HepG2 (cell line): ENCODE measurements around the gene TMEM63B. TPM values are rescaled to one million over a fixed set of nuclear protein-coding genes. Genes with fewer than 3 reads are reported as not detected.

Source experiments
- ADNP ChIP-seq: sonication (generic); formaldehyde crosslinking; IDR thresholded peaks from 2 replicates; pipeline ENCODE4 v1.4.0; 2020; ENCODE audit warnings: missing genetic modification reagents
- ATAD3A ChIP-seq: sonication (generic); formaldehyde crosslinking; IDR thresholded peaks from 2 replicates; pipeline ENCODE4 v1.4.0; 2020; ENCODE audit warnings: missing genetic modification reagents
- CENPT ChIP-seq: sonication (generic); formaldehyde crosslinking; IDR thresholded peaks from 2 replicates; pipeline ENCODE4 v1.8.0; 2022; ENCODE audit warnings: low read depth, mild to moderate bottlenecking, moderate library complexity, missing genetic modification reagents
- DNMT1 ChIP-seq: sonication (generic); formaldehyde crosslinking; IDR thresholded peaks from 2 replicates; pipeline ENCODE4 v1.5.1; 2020; ENCODE audit warnings: mild to moderate bottlenecking, missing genetic modification reagents
- HINFP ChIP-seq: sonication (generic); formaldehyde crosslinking; IDR thresholded peaks from 2 replicates; pipeline ENCODE4 v1.4.0; 2020; ENCODE audit warnings: low read depth, mild to moderate bottlenecking, missing genetic modification reagents
- NONO ChIP-seq, 2 experiments: fragments of 450-650 bp in 1 of 2; sonication (generic) in 1 of 2; formaldehyde crosslinking in 1 of 2; IDR thresholded peaks in 1 of 2; conservative IDR thresholded peaks in 1 of 2; 2 replicates each; pipeline versions ENCODE4 v1.6.1 to v1.8.0; 2017 to 2022; ENCODE audit warnings: mild to moderate bottlenecking in 1 of 2, missing genetic modification reagents in 1 of 2, moderate library complexity in 1 of 2
- PATZ1 ChIP-seq: sonication (generic); formaldehyde crosslinking; IDR thresholded peaks from 2 replicates; pipeline ENCODE4 v1.4.0; 2020; ENCODE audit warnings: missing genetic modification reagents
- RFX3 ChIP-seq: IDR thresholded peaks from 2 replicates; pipeline ENCODE4 v1.6.1; 2016; ENCODE audit warnings: missing biosample characterization, missing genetic modification reagents
- SRY ChIP-seq: sonication (generic); formaldehyde crosslinking; IDR thresholded peaks from 2 replicates; pipeline ENCODE4 v1.8.0; 2022; ENCODE audit warnings: mild to moderate bottlenecking, missing genetic modification reagents
- ZBTB25 ChIP-seq: IDR thresholded peaks from 2 replicates; pipeline ENCODE4 v1.6.1; 2018; ENCODE audit warnings: missing genetic modification reagents
- ZBTB3 ChIP-seq: sonication (generic); formaldehyde crosslinking; IDR thresholded peaks from 2 replicates; pipeline ENCODE4 v1.4.0; 2020; ENCODE audit warnings: low read depth, mild to moderate bottlenecking, moderate library complexity, missing genetic modification reagents, borderline replicate concordance
- ZBTB33 ChIP-seq: sonication (generic); formaldehyde crosslinking; IDR thresholded peaks from 2 replicates; pipeline ENCODE4 v1.4.0; 2020; ENCODE audit warnings: missing genetic modification reagents
- ZNF205 ChIP-seq: IDR thresholded peaks from 2 replicates; pipeline ENCODE4 v1.6.1; 2018; ENCODE audit warnings: missing biosample characterization, missing genetic modification reagents
- ZNF414 ChIP-seq: sonication (generic); formaldehyde crosslinking; IDR thresholded peaks from 2 replicates; pipeline ENCODE4 v1.5.0; 2020; ENCODE audit warnings: missing genetic modification reagents
- ZNF513 ChIP-seq: sonication (generic); formaldehyde crosslinking; conservative IDR thresholded peaks from 2 replicates; pipeline ENCODE4 v1.5.0; 2020; ENCODE audit warnings: missing genetic modification reagents
- ZNF577 ChIP-seq: sonication (generic); formaldehyde crosslinking; IDR thresholded peaks from 2 replicates; pipeline ENCODE4 v1.4.0; 2020; ENCODE audit warnings: mild to moderate bottlenecking, low read depth, missing genetic modification reagents, borderline replicate concordance
- polyA plus RNA-seq, 8 experiments: library from polyadenylated mRNA; depleted of rRNA in 3 of 8; stranded (reverse) in 7 of 8; unstranded in 1 of 8; fragments of >200 nt; fragmentation: Illumina TruSeq in 4 of 8; extraction: Trizol in 4 of 8; gene quantifications; 2 replicates each; pipeline versions ENCODE4 v1.2.1 to v1.2.3, GENCODE V29; 2011 to 2016; ENCODE audit warnings: low read depth in 4 of 8, missing spikeins in 1 of 8, mixed read lengths in 1 of 8; ENCODE audit not compliant: insufficient read depth in 1 of 8
- total RNA-seq, 5 experiments: library from RNA; depleted of rRNA; stranded (reverse); fragments of >200 nt; fragmentation: Illumina TruSeq; extraction: Trizol; gene quantifications; 2 replicates each; pipeline ENCODE4 v1.2.3, GENCODE V29; 2016; ENCODE audit warnings: low read depth in 1 of 5

The TMEM63B gene
- total and polyA plus RNA-seq, 2 of the 13 experiments (the other 11 are each of a cell fraction or from before 2014, with no cell fraction given) = 27.4 to 75.8 TPM

- TF ChIP-seq ZNF414 (CRISPR knock-in tag) = peak; percentile 19; the same call in 1 of the 2 replicates
- 0 out of 2 replicates have a peak, but pooled peaks have one; percentile 44 for TF ChIP-seq PATZ1 (CRISPR knock-in tag)
- 0 out of 2 replicates have a peak, but pooled peaks have one; percentile 26 for TF ChIP-seq HINFP (CRISPR knock-in tag)
- no peak for TF ChIP-seq ZNF577 (CRISPR knock-in tag)
- TF ChIP-seq RFX3 (CRISPR knock-in tag) = no peak
- TF ChIP-seq CENPT (CRISPR knock-in tag) = no peak
- TF ChIP-seq NONO (IDR thresholded peaks at IDR 0.05) = no peak
- TF ChIP-seq NONO (CRISPR knock-in tag; conservative IDR thresholded peaks at IDR 0.05) = no peak
- TF ChIP-seq ZBTB25 (CRISPR knock-in tag) = no peak; the same call in 1 of the 2 replicates
- no peak; the same call in 1 of the 2 replicates for TF ChIP-seq SRY (CRISPR knock-in tag)
- 0 out of 2 replicates have a peak, but pooled peaks have one; percentile 60 for TF ChIP-seq ATAD3A
- 0 out of 2 replicates have a peak, but pooled peaks have one; percentile 32 for TF ChIP-seq DNMT1 (CRISPR knock-in tag)
- TF ChIP-seq ZNF205 (CRISPR knock-in tag) = 0 out of 2 replicates have a peak, but pooled peaks have one; percentile 43
- peak; percentile 55; the same call in 1 of the 2 replicates for TF ChIP-seq ZBTB3 (CRISPR knock-in tag)
- TF ChIP-seq ZBTB33 (CRISPR knock-in tag) = peak; percentile 63; the same call in 1 of the 2 replicates
- TF ChIP-seq ZNF513 (CRISPR knock-in tag) = no peak
- no peak for TF ChIP-seq ADNP (CRISPR knock-in tag)
These were observed 48.3 kb upstream of the TMEM63B start (continued) for GRCh38 chr6:44078827-44079671.
